Kidney (tissue), 14 donors: ENCODE measurements around the gene PPP1R3G. TPM values are rescaled to one million over a fixed set of nuclear protein-coding genes. Genes with fewer than 3 reads are reported as not detected.
A peak's percentile ranks its signal among the peaks of the same experiment; 100 is the strongest.

Source experiments
- DNase-seq, 5 donors: peaks; one replicate each; pipeline ENCODE4 v3.0.0-alpha.2; 2013 to 2020
- FAIRE-seq: peaks from 2 replicates; lab custom pipeline; 2012; peaks lifted over from hg19 to GRCh38; lab: Jason Lieb, UNC
- H3K27ac ChIP-seq, 2 donors: one replicate each; pipeline ENCODE4 v1.7.0; 2013; ENCODE audit warnings: low read depth in 2 of 2, low read length in 2 of 2, inconsistent platforms in 1 of 2
- H3K27me3 ChIP-seq: one replicate; pipeline ENCODE4 v1.7.1; 2013; ENCODE audit warnings: low read length, inconsistent platforms; ENCODE audit not compliant: control insufficient read depth, insufficient read depth
- H3K36me3 ChIP-seq, 3 donors: one replicate each; pipeline versions ENCODE4 v1.7.0 to v1.7.1; 2013; ENCODE audit warnings: low read length in 3 of 3, control low read depth in 1 of 3, inconsistent platforms in 1 of 3; ENCODE audit not compliant: insufficient read depth in 3 of 3, control insufficient read depth in 2 of 3
- H3K4me1 ChIP-seq, 3 donors: one replicate each; pipeline versions ENCODE4 v1.7.0 to v1.7.1; 2013; ENCODE audit warnings: low read length in 3 of 3, inconsistent platforms in 1 of 3, low read depth in 1 of 3; ENCODE audit not compliant: control insufficient read depth in 2 of 3, insufficient read depth in 2 of 3
- H3K4me3 ChIP-seq, 3 donors: one replicate each; pipeline versions ENCODE4 v1.7.0 to v1.8.1; 2013; ENCODE audit warnings: low read length in 3 of 3, control low read depth in 1 of 3, inconsistent platforms in 1 of 3
- H3K9ac ChIP-seq, 3 donors: one replicate each; pipeline versions ENCODE4 v1.7.0 to v1.7.1; 2013; ENCODE audit warnings: low read length in 3 of 3, control low read depth in 1 of 3, inconsistent platforms in 1 of 3
- H3K9me3 ChIP-seq, 3 donors: one replicate each; pipeline versions ENCODE4 v1.7.0 to v1.7.1; 2013; ENCODE audit warnings: low read length in 3 of 3, control low read depth in 1 of 3, inconsistent platforms in 1 of 3; ENCODE audit not compliant: control insufficient read depth in 2 of 3, insufficient read depth in 1 of 3
- intact Hi-C: fragments of 100-400 bp; cut with DNase I; formaldehyde crosslinking; loops from one replicate; pipeline ENCODE4 v1.11.1; 2022
- polyA plus RNA-seq: library from polyadenylated mRNA; stranded (reverse); fragments of 350-450 nt; fragmentation: Illumina TruSeq; extraction: RNeasy Lipid Tissue Mini Kit (QIAGEN cat#74804); gene quantifications from one replicate; pipeline ENCODE4 v1.2.3, GENCODE V29; 2014; ENCODE audit warnings: low read depth, low replicate concordance; ENCODE audit not compliant: insufficient read depth
- total RNA-seq: library from RNA; stranded (reverse); fragmentation: NEBNext Ultra II Directional; extraction: Animal tissue kit (Norgen Biotek cat#: 25700); gene quantifications from one replicate; pipeline ENCODE4 v1.2.1, GENCODE V29; 2021
- TF ChIP-seq, protein P1 (sequence below): IDR thresholded peaks from 3 replicates; pipeline ENCODE4 v1.5.1; 2012; ENCODE audit warnings: mild to moderate bottlenecking, moderate library complexity, borderline replicate concordance; ENCODE audit not compliant: insufficient read depth; ENCODE audit errors: extremely low read depth
- donor health status: control.
- donor health status: control.
- donor health status: control.
- donor health status: control.
- donor health status: control.
- donor health status: DM: yes; HTN: yes; CAD: no.
- donor health status: Normal renal cell carcinoma (clear cell type).

Gene PPP1R3G
- total and polyA plus RNA-seq, 2 donors from 2014 or later = 0.49 to 1.9 TPM

GRCh38 chr6:5083307-5083583 lies 1.9 kb upstream of the PPP1R3G start:
- no peak for FAIRE-seq
- no peak overlapping the region for H3K27ac ChIP-seq

DNA sequence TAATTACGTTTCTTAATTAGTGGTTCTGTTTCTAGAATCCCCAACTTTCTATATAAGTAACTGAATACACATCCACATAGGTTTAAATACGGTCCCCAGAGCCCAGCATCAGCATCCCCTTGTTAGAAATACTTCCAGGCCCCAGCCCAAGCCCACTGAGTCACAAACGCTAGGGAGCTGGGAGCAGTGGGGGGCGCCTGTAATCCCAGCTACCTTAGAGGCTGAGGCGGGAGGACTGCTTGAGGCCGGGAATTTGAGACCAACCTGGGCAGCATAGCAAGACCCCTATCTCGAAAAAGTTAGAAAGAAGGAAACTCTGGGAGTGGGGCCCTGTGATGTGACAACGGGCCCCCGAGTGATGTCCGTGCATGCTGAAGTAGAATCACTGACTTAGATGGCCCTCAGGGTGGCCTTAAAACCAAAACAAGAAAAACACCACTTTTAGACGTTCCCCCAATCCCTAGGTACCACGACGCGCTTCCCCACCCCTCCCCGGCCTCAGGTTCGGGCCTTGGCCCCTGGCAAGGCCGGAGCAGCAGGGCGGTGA lies 1.3 kb upstream of the PPP1R3G start:
- TF ChIP-seq, protein P1, sequence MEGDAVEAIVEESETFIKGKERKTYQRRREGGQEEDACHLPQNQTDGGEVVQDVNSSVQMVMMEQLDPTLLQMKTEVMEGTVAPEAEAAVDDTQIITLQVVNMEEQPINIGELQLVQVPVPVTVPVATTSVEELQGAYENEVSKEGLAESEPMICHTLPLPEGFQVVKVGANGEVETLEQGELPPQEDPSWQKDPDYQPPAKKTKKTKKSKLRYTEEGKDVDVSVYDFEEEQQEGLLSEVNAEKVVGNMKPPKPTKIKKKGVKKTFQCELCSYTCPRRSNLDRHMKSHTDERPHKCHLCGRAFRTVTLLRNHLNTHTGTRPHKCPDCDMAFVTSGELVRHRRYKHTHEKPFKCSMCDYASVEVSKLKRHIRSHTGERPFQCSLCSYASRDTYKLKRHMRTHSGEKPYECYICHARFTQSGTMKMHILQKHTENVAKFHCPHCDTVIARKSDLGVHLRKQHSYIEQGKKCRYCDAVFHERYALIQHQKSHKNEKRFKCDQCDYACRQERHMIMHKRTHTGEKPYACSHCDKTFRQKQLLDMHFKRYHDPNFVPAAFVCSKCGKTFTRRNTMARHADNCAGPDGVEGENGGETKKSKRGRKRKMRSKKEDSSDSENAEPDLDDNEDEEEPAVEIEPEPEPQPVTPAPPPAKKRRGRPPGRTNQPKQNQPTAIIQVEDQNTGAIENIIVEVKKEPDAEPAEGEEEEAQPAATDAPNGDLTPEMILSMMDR = no peak
- no peaks in the 10 kb centered on the region for H3K27me3 ChIP-seq
- intact Hi-C loops = no loop called here
- no peak overlapping the region for H3K9ac ChIP-seq
- peaks cover 0 to 8% (median 0%) of the 10 kb centered on the region in 3 donors for H3K4me1 ChIP-seq
- FAIRE-seq (no peak), DNase-seq (no peak)
- no peak overlapping the region for H3K27ac ChIP-seq
- no peaks in the 10 kb centered on the region for H3K36me3 ChIP-seq
- no peak overlapping the region for H3K4me3 ChIP-seq
- H3K9me3 ChIP-seq = no peaks in the 10 kb centered on the region

More at GRCh38 chr6:5083307-5083583, 1.9 kb upstream of the PPP1R3G start:
- no peaks in the 10 kb centered on the region for H3K9me3 ChIP-seq
- no peak overlapping the region for H3K9ac ChIP-seq
- H3K4me3 ChIP-seq = no peak overlapping the region
- H3K4me1 ChIP-seq = peaks cover 0 to 8% (median 0%) of the 10 kb centered on the region in 3 donors
- no peak for DNase-seq
- intact Hi-C loops = no loop called here
- no peaks in the 10 kb centered on the region for H3K36me3 ChIP-seq
- TF ChIP-seq, protein P1 = no peak
- H3K27me3 ChIP-seq = no peaks in the 10 kb centered on the region

- peak in 3 of 5 donors; percentile 36 to 66 (median 62) for DNase-seq
- peak overlapping the region in 1 of 2 donors; percentile 57 for H3K27ac ChIP-seq
- peak overlapping the region; percentile 20 to 67 (median 65) for H3K4me3 ChIP-seq
- FAIRE-seq = no peak
- H3K9me3 ChIP-seq = no peaks in the 10 kb centered on the region
- H3K27me3 ChIP-seq = no peaks in the 10 kb centered on the region
- H3K36me3 ChIP-seq = no peaks in the 10 kb centered on the region
- intact Hi-C loops = no loop called here
- H3K9ac ChIP-seq = peak overlapping the region in 2 of 3 donors; percentile 16 to 55
- H3K4me1 ChIP-seq = peaks cover 0 to 8% (median 0%) of the 10 kb centered on the region in 3 donors
- TF ChIP-seq, protein P1 = no peak
Observed at GRCh38 chr6:5084360-5084780, 771 bp upstream of the PPP1R3G start.
